ENCODE data around the gene ANKFY1.

GRCh38 chr17:4214157-4214556 lies 49.6 kb downstream of the ANKFY1 start:
- TF ChIP-seq CTCF (conservative IDR thresholded peaks at IDR 0.05; ENCODE audit: low read depth, low read length) (no peak), EZH2 (IDR thresholded peaks at IDR 0.05; ENCODE audit: borderline replicate concordance, low read depth, low read length, poor library complexity, severe bottlenecking) (no peak)

All from A673 (cell line).